ENCODE measurements around the gene DDX52. TPM values are rescaled to one million over a fixed set of nuclear protein-coding genes. Genes with fewer than 3 reads are reported as not detected.

The DDX52 gene
- total RNA-seq, 3 donors from 2014 or later = 34.1 to 43.4 (median 36.2) TPM

DNA sequence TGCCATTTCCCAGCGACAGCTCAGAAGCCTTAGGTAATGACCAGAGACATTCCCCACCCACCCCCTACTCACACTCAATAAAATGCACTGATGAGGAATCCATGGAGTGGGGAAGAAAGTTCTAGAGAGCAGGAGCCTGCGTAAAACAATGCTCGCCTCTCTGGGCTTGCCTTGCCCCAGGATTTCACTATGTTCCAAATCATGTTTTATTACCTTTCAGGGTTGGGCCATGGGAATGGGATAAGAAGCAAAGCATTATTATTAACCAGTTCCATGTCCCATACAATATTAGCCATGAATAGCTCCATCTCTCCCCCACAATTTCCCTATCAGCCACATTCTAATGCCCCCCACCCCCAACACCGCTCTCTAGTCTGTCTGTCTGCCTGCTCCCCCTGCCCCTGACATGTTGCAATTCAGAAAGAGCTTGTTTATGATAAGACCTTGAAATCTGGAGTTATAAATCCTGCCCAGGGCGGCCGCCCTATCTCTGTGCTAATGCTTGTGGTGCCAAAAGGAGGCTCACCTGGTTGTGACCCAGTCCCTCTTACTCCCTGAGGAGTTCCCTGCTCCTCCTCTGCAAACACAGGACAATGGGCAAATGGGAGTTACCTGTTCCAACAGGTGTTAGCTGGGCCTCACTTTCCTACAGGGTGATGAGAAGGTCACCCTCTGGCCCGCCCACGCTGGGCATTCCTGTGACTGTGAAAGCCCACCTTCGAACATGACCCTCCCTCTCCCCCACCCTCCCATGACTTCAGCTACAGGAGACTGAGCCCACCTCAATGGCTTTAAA lies 28.0 kb upstream of the DDX52 start:
- H3K4me3 Mint-ChIP-seq = no peak overlapping the region
- peaks cover 3% of the 10 kb centered on the region for H3K27me3 Mint-ChIP-seq (ENCODE audit: low read depth)
- ATAC-seq (no peak), DNase-seq (no peak)
- no peaks in the 10 kb centered on the region for H3K9me3 Mint-ChIP-seq
- H3K4me1 Mint-ChIP-seq (ENCODE audit: low read depth) = no peaks in the 10 kb centered on the region
- no peaks in the 10 kb centered on the region for H3K36me3 Mint-ChIP-seq (ENCODE audit: insufficient read depth)

DNA sequence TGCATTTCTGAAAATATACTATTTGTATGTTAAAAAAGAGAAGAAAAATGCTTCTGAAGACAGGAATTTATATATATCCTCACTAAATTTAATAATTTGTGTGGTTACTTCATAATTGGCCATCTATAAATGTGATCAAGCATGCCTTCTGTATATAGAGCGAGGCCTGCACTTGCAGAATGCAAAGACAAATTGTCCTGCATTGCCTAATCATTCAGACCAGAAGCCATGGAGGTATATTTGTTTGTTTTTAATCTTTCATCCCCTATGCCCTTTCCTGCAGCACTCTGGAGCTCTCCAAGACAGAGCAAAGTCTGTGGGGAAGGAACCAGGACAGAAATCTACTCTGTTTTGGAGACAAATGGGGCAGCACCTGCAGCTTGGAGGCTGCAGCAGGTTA lies 23.8 kb upstream of the DDX52 start:
- no peaks in the 10 kb centered on the region for H3K4me1 Mint-ChIP-seq (ENCODE audit: low read depth)
- no peaks in the 10 kb centered on the region for H3K9me3 Mint-ChIP-seq
- H3K36me3 Mint-ChIP-seq (ENCODE audit: insufficient read depth) = no peaks in the 10 kb centered on the region
- ATAC-seq (no peak), DNase-seq (no peak)
- H3K27me3 Mint-ChIP-seq (ENCODE audit: low read depth) = no peaks in the 10 kb centered on the region
- H3K4me3 Mint-ChIP-seq = no peak overlapping the region

DNA sequence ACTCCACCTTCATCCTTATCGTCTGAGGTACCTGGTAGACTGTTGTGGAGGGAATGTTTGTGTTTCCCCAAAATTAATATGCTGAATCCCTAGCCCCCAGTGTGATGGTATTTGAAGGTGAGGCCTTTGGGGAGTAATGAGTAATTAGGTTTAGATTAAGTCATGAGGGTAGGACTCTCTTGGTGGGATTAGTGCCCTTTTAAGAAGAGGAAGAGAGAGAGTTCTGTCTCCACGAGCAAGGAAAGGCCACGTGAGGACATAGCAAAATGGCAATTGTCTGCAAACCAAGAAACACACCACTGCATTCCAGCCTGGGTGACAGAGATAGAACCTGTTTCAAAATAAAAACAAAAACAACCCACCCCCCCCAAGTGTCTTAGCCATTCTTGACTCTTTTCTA lies 21.0 kb upstream of the DDX52 start:
- Mint-ChIP-seq H3K4me1 (ENCODE audit: low read depth) (no peaks in the 10 kb centered on the region), H3K27me3 (ENCODE audit: low read depth) (peaks cover 6% of the 10 kb centered on the region), H3K4me3 (no peak overlapping the region), H3K9me3 (no peaks in the 10 kb centered on the region), H3K36me3 (ENCODE audit: insufficient read depth) (no peaks in the 10 kb centered on the region)
- no peak for DNase-seq
- no peak for ATAC-seq

DNA sequence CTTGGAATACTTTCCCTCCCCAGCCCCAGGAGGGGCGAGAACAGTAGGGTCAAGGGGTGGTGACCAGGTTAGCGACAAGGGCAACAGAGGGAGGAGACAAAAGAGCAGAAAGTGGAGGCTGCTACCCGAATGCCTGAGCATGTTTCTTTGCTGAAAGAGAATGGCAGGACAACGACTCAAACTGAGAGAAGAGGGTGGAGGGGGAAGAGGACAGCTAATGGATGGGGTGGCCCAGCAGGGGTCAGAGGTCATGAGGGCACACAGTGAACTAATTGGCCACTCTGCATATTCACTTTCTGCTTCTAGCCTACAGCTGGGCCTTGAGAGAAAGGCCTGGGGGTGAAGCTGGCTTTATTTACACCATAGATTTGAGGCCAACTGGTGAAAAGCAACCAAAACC lies 19.1 kb upstream of the DDX52 start:
- H3K36me3 Mint-ChIP-seq (ENCODE audit: insufficient read depth) = no peaks in the 10 kb centered on the region
- H3K9me3 Mint-ChIP-seq = no peaks in the 10 kb centered on the region
- H3K27me3 Mint-ChIP-seq (ENCODE audit: low read depth) = peaks cover 7% of the 10 kb centered on the region
- no peak overlapping the region for H3K4me3 Mint-ChIP-seq
- H3K4me1 Mint-ChIP-seq (ENCODE audit: low read depth) = no peaks in the 10 kb centered on the region
- ATAC-seq = no peak
- DNase-seq = no peak

DNA sequence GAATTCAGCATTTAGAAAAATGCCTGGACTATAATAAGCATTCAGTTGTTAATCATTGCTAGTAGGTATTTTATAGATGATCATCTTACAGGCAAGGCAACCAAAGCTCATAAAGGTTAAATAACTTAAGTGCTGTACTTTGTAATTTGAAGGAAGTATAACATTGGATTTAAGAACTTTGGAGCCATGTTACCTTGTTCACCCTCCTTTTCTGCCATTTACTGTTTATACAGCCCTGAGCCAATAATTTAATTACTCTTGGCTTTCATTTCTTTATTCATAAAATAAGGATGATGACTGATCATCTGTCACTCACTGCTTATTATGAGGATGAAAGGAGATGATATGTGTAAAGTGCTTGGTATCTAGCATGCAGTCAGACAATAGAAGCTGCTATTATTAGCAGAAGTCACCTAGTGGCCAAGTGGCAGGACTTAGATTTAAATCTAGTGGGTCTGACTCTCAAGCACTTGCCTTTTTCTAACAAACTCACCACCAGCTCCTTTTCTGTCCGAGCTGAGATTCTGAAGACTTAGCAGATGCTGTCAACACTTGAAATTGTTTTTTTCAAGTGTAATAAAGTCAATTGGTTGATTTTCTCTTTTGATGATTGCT lies 18.3 kb upstream of the DDX52 start:
- Mint-ChIP-seq H3K4me1 (ENCODE audit: low read depth) (no peaks in the 10 kb centered on the region), H3K9me3 (no peaks in the 10 kb centered on the region), H3K36me3 (ENCODE audit: insufficient read depth) (no peaks in the 10 kb centered on the region), H3K27me3 (ENCODE audit: low read depth) (peaks cover 7% of the 10 kb centered on the region), H3K4me3 (no peak overlapping the region)
- no peak for DNase-seq
- ATAC-seq = no peak

DNA sequence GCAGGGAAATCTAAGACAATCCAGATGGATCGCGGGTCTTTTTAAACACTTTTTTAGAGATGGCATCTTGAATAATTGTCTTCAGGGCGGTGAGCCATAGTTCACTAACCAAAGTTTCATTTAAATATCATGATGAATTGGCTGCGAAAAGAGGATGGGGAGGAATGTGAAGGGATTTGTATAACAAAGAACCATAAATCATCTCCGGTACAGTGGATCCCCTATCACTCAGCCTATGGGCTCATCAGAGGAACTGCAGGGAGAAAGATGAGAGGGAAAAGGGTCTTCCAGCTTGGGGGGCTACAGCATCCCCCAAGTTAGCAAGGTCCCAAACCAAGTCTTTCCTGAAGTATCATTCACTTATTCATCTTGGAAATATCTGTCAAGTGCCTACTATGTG lies 16.7 kb upstream of the DDX52 start:
- H3K27me3 Mint-ChIP-seq (ENCODE audit: low read depth) = peaks cover 7% of the 10 kb centered on the region
- no peak for ATAC-seq

DNA sequence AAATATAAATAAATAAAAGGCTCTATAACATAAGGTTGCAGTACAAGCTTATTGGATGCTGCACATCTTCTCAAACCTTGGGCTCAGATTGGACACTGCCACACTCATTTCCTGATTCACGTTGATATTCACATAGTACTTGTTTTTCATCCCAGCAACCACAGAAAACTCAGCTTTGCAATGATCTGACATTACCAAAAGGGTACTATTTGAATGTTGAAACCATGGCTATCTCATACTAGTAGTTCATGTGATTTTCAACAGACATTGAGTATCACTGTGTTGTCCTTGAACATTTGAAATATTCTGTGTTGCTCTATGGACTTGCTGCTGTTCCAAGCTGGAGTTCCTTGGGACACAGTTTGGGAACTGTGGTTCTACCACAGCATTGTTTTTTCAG lies 14.0 kb upstream of the DDX52 start:
- no peak for DNase-seq
- Mint-ChIP-seq H3K27me3 (ENCODE audit: low read depth) (peaks cover 11% of the 10 kb centered on the region), H3K36me3 (ENCODE audit: insufficient read depth) (no peaks in the 10 kb centered on the region), H3K4me3 (no peak overlapping the region), H3K4me1 (ENCODE audit: low read depth) (no peaks in the 10 kb centered on the region), H3K9me3 (no peaks in the 10 kb centered on the region)
- ATAC-seq = no peak

More for the DNA sequence above, 16.7 kb upstream of the DDX52 start:
- no peak overlapping the region for H3K4me3 Mint-ChIP-seq
- no peaks in the 10 kb centered on the region for H3K36me3 Mint-ChIP-seq (ENCODE audit: insufficient read depth)
- no peaks in the 10 kb centered on the region for H3K4me1 Mint-ChIP-seq (ENCODE audit: low read depth)
- DNase-seq = no peak
- H3K9me3 Mint-ChIP-seq = no peaks in the 10 kb centered on the region

DNA sequence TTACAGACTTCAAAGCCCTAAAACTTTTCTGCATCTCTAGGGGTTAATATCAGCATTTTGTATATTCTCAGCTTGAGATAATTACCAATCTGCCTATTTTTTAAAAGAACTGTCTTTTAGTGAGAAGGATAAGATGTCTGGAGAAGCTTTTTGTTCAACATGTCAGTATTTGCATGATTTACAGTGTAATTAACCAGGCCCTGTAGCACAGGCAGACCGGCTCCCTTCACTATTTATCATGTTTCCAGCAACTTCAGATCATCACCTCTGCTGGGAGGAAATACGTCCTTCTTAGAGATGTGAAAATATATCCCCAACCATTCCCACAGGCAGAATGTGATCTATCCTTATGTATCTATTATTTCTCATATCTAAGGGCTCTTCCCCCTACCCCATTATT lies 8.6 kb upstream of the DDX52 start:
- DNase-seq (no peak), ATAC-seq (no peak)
- H3K4me3 Mint-ChIP-seq = no peak overlapping the region
- no peaks in the 10 kb centered on the region for H3K4me1 Mint-ChIP-seq (ENCODE audit: low read depth)
- H3K27me3 Mint-ChIP-seq (ENCODE audit: low read depth) = peaks cover 43% of the 10 kb centered on the region
- H3K36me3 Mint-ChIP-seq (ENCODE audit: insufficient read depth) = no peaks in the 10 kb centered on the region
- H3K9me3 Mint-ChIP-seq = no peaks in the 10 kb centered on the region

DNA sequence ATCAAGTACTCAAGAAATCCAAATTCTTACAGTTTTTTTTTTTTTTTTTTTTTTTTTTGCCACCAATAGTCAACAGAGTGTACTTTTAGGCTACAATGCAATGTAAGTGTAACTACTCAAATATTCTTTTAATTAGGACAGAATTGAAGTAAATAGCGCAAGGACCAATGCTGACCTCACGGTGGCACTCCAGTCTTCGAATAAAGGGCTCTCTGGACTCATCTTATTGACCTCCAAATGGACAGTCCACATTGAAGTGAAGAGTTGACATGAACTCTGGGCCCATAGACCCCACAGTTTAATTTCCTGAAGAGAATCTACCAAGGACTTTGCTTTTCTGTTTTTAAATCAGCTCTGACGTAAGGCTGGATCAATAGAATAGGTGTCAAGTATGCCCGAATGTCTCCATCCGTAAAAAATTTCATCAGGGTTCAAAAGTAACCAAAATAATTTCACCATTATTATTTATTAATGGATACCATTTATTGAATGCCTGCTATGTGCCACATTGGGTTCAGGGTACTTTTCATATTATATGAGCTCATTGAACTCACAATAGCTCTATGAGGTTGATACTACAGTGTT lies 7.3 kb upstream of the DDX52 start:
- Mint-ChIP-seq H3K4me3 (no peak overlapping the region), H3K9me3 (no peaks in the 10 kb centered on the region), H3K36me3 (ENCODE audit: insufficient read depth) (no peaks in the 10 kb centered on the region), H3K4me1 (ENCODE audit: low read depth) (no peaks in the 10 kb centered on the region), H3K27me3 (ENCODE audit: low read depth) (peaks cover 56% of the 10 kb centered on the region)
- DNase-seq (no peak), ATAC-seq (no peak)

DNA sequence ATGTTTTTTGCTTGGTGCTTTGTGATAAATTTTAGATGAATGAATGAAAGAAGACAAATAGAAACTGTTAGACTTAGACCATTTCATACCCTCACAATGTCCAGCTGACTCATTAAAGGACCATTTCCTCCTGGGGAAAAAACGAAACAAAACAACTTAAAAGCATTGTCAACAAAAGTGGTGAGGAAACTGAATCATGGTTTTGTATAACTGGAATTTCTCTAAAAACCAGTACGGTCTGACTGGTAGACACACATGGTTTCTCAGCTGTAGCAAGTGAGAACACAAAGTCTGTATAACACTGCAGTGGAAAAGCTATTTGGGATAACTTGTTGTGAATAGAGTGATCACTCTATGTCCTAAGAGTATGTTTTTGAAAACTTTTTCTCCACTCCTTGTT lies 5.3 kb upstream of the DDX52 start:
- H3K4me3 Mint-ChIP-seq = no peak overlapping the region
- H3K36me3 Mint-ChIP-seq (ENCODE audit: insufficient read depth) = no peaks in the 10 kb centered on the region
- ATAC-seq = no peak
- H3K4me1 Mint-ChIP-seq (ENCODE audit: low read depth) = peaks cover 5% of the 10 kb centered on the region
- H3K9me3 Mint-ChIP-seq = no peaks in the 10 kb centered on the region
- H3K27me3 Mint-ChIP-seq (ENCODE audit: low read depth) = peaks cover 68% of the 10 kb centered on the region
- no peak for DNase-seq

DNA sequence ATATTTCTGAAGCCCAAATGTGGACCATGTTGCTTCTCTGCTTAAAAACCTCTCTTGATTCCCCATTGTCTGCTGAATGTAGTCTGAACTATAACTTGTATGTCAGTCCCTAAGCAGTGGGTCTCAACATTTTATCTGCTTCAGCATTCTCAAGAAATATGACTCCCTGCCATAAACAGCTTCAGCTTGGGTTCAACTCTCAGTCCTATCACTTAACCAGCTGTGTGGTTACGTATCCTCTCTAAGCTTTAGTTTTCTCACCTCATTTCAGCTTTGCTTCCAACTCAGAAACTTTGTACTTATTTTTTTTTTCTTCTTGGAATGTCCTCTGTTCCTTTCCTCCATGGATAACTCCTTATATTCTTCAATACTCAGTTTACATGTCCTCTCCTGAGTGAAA lies 4.6 kb upstream of the DDX52 start:
- H3K27me3 Mint-ChIP-seq (ENCODE audit: low read depth) = peaks cover 66% of the 10 kb centered on the region
- ATAC-seq = no peak
- H3K4me1 Mint-ChIP-seq (ENCODE audit: low read depth) = peaks cover 8% of the 10 kb centered on the region
- H3K4me3 Mint-ChIP-seq = no peak overlapping the region
- H3K36me3 Mint-ChIP-seq (ENCODE audit: insufficient read depth) = no peaks in the 10 kb centered on the region
- no peaks in the 10 kb centered on the region for H3K9me3 Mint-ChIP-seq
- no peak for DNase-seq

DNA sequence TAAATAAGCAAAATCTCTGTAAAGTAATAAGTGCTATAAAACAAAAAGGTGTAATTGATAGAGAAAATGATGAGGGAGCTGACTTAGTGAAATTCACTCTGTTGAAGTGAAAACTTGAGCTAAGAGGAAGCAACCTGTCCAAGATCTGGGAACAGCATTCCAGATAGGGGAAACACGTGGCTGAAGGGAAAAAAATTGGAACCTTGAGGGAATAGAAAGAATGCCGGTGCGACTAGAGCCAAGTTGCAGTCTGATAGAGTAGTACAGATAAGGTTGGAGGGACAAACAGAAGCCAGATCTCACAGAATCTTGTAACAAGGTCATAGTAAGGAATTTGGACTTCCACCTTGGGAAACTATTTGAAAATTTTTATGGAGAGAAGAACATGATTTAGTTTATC lies 623 bp upstream of the DDX52 start:
- Mint-ChIP-seq H3K36me3 (ENCODE audit: insufficient read depth) (peaks cover 15% of the 10 kb centered on the region), H3K4me1 (ENCODE audit: low read depth) (peaks cover 33% of the 10 kb centered on the region), H3K9me3 (no peaks in the 10 kb centered on the region), H3K4me3 (peak overlapping the region; percentile 98), H3K27me3 (ENCODE audit: low read depth) (peaks cover 40% of the 10 kb centered on the region)
- DNase-seq = no peak
- no peak for ATAC-seq

DNA sequence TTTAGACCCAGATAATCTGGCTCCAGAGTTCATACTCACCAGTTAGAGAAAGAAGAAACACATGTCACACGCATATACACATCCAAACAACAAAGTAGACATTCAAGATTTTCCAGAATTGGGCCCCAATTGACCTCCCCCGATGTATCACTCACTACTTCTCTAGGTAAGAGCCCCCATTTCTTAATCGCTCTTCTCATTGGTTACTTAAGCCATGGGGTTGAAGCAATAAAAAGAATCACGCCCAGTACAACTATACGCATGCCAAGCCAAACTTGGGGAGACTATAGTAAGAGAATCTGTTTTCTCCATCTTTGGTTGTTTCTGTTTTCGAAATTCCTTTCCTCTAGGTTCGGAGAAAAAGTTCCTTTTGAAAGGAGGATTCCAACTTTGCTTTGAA lies 565 bp downstream of the DDX52 start:
- Mint-ChIP-seq H3K4me1 (ENCODE audit: low read depth) (peaks cover 38% of the 10 kb centered on the region), H3K27me3 (ENCODE audit: low read depth) (peaks cover 28% of the 10 kb centered on the region), H3K4me3 (peak overlapping the region; percentile 98), H3K36me3 (ENCODE audit: insufficient read depth) (peaks cover 23% of the 10 kb centered on the region), H3K9me3 (no peaks in the 10 kb centered on the region)
- DNase-seq (no peak), ATAC-seq (peak; percentile 65 to 67)

DNA sequence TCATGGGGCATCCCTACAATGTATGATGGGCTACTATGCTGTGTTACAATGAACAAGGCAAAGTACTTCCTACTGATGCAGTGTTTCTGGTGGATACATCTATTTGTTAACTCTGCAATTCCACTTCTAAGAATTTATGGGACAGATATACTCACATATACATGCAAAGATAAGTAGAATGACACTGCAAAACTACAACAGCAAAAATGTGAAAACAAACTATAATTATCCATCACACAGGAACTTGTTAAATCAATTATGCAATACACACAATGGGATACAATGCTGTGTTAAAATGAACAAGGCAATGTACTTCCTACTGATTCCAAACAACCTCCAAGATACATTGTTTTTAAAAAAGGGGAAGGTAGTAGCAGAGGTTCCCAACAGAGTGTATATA lies 3.2 kb downstream of the DDX52 start:
- DNase-seq = no peak
- Mint-ChIP-seq H3K9me3 (no peaks in the 10 kb centered on the region), H3K4me3 (no peak overlapping the region), H3K36me3 (ENCODE audit: insufficient read depth) (peaks cover 37% of the 10 kb centered on the region), H3K27me3 (ENCODE audit: low read depth) (peaks cover 12% of the 10 kb centered on the region), H3K4me1 (ENCODE audit: low read depth) (peaks cover 38% of the 10 kb centered on the region)
- ATAC-seq = no peak

DNA sequence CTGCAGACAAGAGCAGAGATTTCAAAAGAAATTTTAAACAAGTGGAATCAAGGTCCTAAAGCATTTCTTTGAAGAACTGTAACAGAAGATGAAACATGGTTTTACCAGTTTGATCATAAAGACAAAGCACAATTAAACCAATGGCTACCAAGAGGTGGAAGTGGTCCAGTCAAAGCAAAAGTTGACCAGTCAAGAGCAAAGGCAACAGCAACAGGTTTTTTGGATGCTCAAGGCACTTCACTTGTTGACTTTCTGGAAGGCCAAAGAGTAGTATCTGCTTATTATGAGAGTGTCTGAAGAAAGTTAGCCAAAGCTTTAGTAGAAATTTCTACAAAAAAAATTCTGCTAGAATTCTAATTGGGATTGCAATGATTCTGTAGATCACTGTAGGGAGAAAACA lies 5.3 kb downstream of the DDX52 start:
- Mint-ChIP-seq H3K4me3 (no peak overlapping the region), H3K36me3 (ENCODE audit: insufficient read depth) (peaks cover 37% of the 10 kb centered on the region), H3K9me3 (no peaks in the 10 kb centered on the region), H3K27me3 (ENCODE audit: low read depth) (no peaks in the 10 kb centered on the region), H3K4me1 (ENCODE audit: low read depth) (peaks cover 30% of the 10 kb centered on the region)
- ATAC-seq (no peak), DNase-seq (no peak)

All from activated T-cell treated with anti-CD3 and anti-CD28 coated beads, Interleukin-2, amount 50 U/mL, for 4 hours (primary cell).